Lower lobe of right lung (tissue), 2 donors: ENCODE data around the gene DOK1. TPM values are rescaled to one million over a fixed set of nuclear protein-coding genes. Genes with fewer than 3 reads are reported as not detected.

ENCODE experiments used
- ATAC-seq, 2 donors: fragments of 200-7000 bp; cut with Tn5 transposase; one replicate each; pipeline ENCODE4 v1.9.1; 2020 to 2022; ENCODE audit warnings: mild to moderate bottlenecking in 2 of 2, moderate library complexity in 2 of 2
- DNase-seq: peaks from one replicate; pipeline ENCODE4 v3.0.0-alpha.2; 2020
- H3K27ac ChIP-seq: fragments of 200-600 bp; one replicate; pipeline ENCODE4 v1.8.0; 2022
- H3K27me3 ChIP-seq: fragments of 200-600 bp; one replicate; pipeline ENCODE4 v1.8.0; 2022; ENCODE audit warnings: low read depth
- H3K36me3 ChIP-seq: fragments of 200-600 bp; one replicate; pipeline ENCODE4 v1.8.0; 2022; ENCODE audit warnings: mild to moderate bottlenecking
- H3K4me1 ChIP-seq: fragments of 200-600 bp; one replicate; pipeline ENCODE4 v1.8.0; 2022
- H3K4me3 ChIP-seq: fragments of 200-600 bp; one replicate; pipeline ENCODE4 v1.8.0; 2022; ENCODE audit warnings: mild to moderate bottlenecking
- H3K9me3 ChIP-seq: fragments of 200-600 bp; one replicate; pipeline ENCODE4 v1.8.0; 2022
- intact Hi-C: fragments of 100-400 bp; cut with DNase I; formaldehyde crosslinking; loops from one replicate; pipeline ENCODE4 v1.11.0; 2022
- total RNA-seq: library from RNA; stranded (reverse); fragmentation: NEBNext Ultra II Directional; extraction: Animal tissue kit (Norgen Biotek cat#: 25700); gene quantifications from one replicate; pipeline ENCODE4 v1.2.1, GENCODE V29; 2021
- TF ChIP-seq, protein P1 (sequence below): fragments of 200-600 bp; IDR thresholded peaks from one replicate; pipeline ENCODE4 v1.8.0; 2022; ENCODE audit warnings: antibody characterized with exemption, mild to moderate bottlenecking
- donor health status: DM: no; HTN: yes; CAD: no; lungs with severe emphysema.

Gene DOK1
- total RNA-seq, 1 donor from 2014 or later, result 38.4 TPM

DNA sequence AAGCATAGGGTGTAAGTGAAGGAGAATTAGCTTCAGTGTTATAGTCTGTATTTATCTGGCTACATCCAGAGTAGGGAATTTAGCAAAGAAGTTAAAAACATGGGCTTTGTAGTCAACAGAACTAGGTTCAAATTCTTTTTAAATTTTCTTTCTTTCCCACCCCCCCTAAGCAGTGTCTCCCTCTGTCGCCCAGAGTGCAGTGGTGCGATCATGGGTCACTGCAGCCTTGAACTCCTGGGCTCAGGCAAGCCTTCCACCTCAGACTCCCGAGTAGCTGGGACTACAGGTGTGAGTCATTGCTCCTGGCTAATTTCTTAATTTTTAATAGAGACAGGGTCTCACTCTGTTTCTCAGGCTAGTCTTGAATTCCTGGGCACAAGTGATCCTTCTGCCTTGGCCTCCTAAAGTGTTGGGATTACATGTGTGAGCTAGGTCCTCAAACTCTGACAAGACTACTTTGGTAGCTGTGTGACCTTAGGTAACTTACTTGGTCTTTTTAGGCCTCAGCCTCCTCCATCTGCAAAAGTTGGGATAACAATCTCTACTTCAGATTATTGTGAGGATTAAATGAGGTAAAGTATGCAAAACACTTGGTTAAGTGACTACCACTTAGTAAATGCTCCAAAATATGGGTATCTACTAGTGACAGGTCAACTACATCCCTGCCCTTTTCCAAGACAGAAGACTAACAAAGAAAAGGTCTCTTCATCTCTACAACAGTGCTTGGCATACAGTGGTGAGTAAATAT lies 17.8 kb downstream of the DOK1 start:
- Histone ChIP-seq H3K4me3 (no peak overlapping the region), H3K4me1 (peaks cover 19% of the 10 kb centered on the region), H3K27me3 (no peaks in the 10 kb centered on the region), H3K36me3 (no peaks in the 10 kb centered on the region), H3K27ac (no peak overlapping the region), H3K9me3 (no peaks in the 10 kb centered on the region)
- intact Hi-C loops, result no loop called here
- TF ChIP-seq, protein P1, sequence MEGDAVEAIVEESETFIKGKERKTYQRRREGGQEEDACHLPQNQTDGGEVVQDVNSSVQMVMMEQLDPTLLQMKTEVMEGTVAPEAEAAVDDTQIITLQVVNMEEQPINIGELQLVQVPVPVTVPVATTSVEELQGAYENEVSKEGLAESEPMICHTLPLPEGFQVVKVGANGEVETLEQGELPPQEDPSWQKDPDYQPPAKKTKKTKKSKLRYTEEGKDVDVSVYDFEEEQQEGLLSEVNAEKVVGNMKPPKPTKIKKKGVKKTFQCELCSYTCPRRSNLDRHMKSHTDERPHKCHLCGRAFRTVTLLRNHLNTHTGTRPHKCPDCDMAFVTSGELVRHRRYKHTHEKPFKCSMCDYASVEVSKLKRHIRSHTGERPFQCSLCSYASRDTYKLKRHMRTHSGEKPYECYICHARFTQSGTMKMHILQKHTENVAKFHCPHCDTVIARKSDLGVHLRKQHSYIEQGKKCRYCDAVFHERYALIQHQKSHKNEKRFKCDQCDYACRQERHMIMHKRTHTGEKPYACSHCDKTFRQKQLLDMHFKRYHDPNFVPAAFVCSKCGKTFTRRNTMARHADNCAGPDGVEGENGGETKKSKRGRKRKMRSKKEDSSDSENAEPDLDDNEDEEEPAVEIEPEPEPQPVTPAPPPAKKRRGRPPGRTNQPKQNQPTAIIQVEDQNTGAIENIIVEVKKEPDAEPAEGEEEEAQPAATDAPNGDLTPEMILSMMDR, result peak; percentile 8
- ATAC-seq (no peak), DNase-seq (no peak)

DNA sequence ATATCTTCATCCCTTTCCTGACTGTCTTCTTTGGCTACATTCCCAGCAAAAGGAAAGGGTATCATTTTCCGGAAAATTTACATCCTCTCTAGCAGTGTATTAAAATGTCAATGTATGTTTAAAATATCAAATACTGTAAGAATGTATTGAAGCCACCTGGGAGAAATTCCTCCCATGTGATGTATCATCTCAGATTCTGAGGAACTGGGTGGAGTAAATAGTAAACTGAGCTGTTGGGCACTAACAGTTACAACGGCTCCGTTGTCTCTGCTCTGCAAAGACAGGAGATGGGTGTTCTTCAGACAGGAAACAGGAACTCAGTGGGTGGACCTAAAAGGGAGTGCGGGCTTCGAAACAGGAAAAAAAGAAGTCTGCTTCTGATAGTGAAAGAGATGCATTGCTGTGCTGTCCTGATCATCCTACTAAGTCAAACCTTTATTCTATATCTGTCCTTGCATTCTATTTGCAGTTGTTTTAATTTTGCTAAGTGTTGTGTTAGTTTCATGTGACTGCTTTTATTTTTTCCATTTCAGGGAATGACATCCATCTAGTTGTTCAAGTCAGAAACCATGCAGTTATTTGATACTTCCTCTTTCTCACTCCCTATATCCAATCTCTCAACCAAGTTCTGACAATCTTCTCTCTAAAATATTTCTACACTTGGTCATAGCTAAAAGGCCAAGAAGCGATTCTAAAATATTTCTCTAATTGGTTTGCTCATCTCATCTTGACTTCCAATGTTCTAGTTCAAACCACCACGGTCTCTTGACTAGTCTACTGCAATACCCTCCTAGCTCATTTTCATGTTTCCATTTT lies 19.4 kb downstream of the DOK1 start:
- DNase-seq (no peak), ATAC-seq (peak; percentile 45 to 52)
- H3K9me3 ChIP-seq, result no peaks in the 10 kb centered on the region
- no peaks in the 10 kb centered on the region for H3K36me3 ChIP-seq
- peaks cover 7% of the 10 kb centered on the region for H3K4me1 ChIP-seq
- TF ChIP-seq, protein P1, result no peak
- H3K27me3 ChIP-seq, result no peaks in the 10 kb centered on the region
- intact Hi-C loops, result no loop called here
- H3K4me3 ChIP-seq, result peak overlapping the region; percentile 14
- H3K27ac ChIP-seq, result peak overlapping the region; percentile 51

DNA sequence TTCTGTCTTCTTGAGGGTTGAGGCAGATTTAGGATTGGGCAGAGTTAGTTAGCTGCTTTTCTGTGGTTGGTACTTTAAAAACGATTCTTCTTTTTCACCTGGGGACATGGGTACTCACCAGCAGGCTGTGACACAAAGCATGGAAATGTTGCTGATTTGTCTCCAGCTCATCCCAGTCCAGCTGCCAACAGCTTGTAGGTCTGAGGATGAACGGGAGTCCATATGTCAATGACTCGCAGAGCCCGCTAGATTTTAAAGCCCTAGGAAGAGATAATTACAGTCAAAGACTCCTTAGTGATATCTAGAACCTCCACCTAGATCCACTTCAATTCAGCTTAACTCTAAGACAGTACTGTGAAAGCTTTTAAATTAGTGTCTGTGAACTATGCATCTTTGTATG lies 20.8 kb downstream of the DOK1 start:
- Histone ChIP-seq H3K36me3 (no peaks in the 10 kb centered on the region), H3K9me3 (no peaks in the 10 kb centered on the region), H3K27ac (no peak overlapping the region), H3K4me1 (peaks cover 7% of the 10 kb centered on the region), H3K4me3 (no peak overlapping the region), H3K27me3 (no peaks in the 10 kb centered on the region)
- ATAC-seq (no peak), DNase-seq (no peak)
- TF ChIP-seq, protein P1, result no peak
- intact Hi-C loops, result no loop called here

DNA sequence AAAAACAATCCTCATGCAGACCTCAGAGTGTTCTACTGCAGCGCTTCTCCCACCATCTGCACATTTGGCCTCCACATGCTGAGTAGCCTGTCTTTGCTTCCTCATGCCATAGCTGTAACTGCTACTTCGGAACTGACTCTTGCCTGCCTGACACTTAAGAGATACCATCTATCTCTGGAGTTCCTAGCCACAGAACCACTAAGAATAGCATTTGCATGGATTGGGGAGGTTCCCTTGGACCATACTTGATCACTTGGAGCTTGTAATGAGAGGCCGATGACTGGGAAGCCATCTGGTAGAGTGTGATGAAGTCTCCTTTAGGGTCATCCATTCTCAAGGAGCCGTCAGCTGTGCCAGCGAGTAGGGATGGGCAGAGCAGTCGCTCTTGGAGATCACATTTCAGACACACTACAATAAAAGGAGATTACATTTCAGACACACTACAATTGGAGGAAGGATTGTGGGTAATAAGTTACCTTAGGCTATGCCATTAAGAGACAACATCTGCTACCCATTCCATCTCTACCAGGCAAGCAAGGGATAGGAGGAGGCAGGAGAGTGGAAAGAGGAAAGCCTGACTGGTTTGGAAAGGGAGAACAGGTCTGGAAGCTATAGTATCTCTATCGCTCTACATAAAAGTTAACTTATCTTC lies 21.8 kb downstream of the DOK1 start:
- peak overlapping the region; percentile 74 for H3K27ac ChIP-seq

DNA sequence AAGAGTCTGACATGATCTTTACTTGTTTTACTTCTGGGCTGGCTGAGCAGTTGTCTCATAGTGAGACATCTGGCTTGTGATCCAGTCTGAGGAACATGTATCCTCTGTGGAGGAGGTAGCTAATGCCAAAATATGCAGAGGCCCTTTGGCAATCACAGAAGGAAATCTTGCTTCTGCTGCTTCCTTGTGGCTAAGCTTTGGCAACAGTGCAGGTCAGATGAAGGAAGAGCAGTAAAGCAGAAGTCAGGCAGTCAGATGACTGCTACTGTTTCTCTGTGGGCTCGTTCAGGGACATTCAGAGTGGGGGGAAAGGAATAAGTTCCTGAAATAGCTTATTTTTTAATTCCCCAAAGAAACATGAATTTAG lies 22.3 kb downstream of the DOK1 start:
- Histone ChIP-seq H3K27me3 (no peaks in the 10 kb centered on the region), H3K4me1 (peaks cover 7% of the 10 kb centered on the region), H3K4me3 (no peak overlapping the region), H3K27ac (peak overlapping the region; percentile 74), H3K36me3 (no peaks in the 10 kb centered on the region), H3K9me3 (no peaks in the 10 kb centered on the region)
- DNase-seq (no peak), ATAC-seq (peak; percentile 87)
- intact Hi-C loops, result no loop called here
- TF ChIP-seq, protein P1, result no peak

More for the DNA sequence above, 21.8 kb downstream of the DOK1 start:
- ATAC-seq (no peak), DNase-seq (no peak)
- Histone ChIP-seq H3K4me1 (peaks cover 7% of the 10 kb centered on the region), H3K27me3 (no peaks in the 10 kb centered on the region), H3K9me3 (no peaks in the 10 kb centered on the region), H3K4me3 (no peak overlapping the region), H3K36me3 (no peaks in the 10 kb centered on the region)
- intact Hi-C loops, result no loop called here
- TF ChIP-seq, protein P1, result no peak
